WTC11 (cell line): ENCODE results near the gene PRSS53. TPM values are rescaled to one million over a fixed set of nuclear protein-coding genes. Genes with fewer than 3 reads are reported as not detected.
A peak's percentile ranks its signal among the peaks of the same experiment; 100 is the strongest.

Experiments used
- ATAC-seq: fragments of 200-7000 bp; cut with Tn5 transposase; 2 replicates; pipeline ENCODE4 v1.10.0; 2021; ENCODE audit warnings: mild to moderate bottlenecking, moderate library complexity
- CTCF ChIA-PET: fragments of 300-600 bp; sonication (Branson Sonifier 250); formaldehyde crosslinking; loops from one replicate; lab custom pipeline; 2021; ENCODE audit warnings: antibody characterized with exemption; lab: Charles Lee
- POLR2A ChIA-PET: fragments of 350-600 bp; sonication (Branson Sonifier 250); formaldehyde crosslinking; loops from one replicate; lab custom pipeline; 2021; ENCODE audit warnings: antibody characterized with exemption; lab: Charles Lee
- DNase-seq: peaks from one replicate; pipeline ENCODE4 v3.0.0; 2021; ENCODE audit warnings: low spot score
- H3K27ac Mint-ChIP-seq: 2 replicates; pipeline ENCODE4 v1.8.0; 2021; ENCODE audit warnings: mixed read lengths
- H3K27me3 Mint-ChIP-seq: 2 replicates; pipeline ENCODE4 v1.8.0; 2021; ENCODE audit warnings: low read depth, mild to moderate bottlenecking, moderate library complexity, mixed read lengths
- H3K36me3 Mint-ChIP-seq: 2 replicates; pipeline ENCODE4 v1.8.0; 2021; ENCODE audit warnings: mixed read lengths
- H3K4me1 Mint-ChIP-seq: 2 replicates; pipeline ENCODE4 v1.8.0; 2022; ENCODE audit warnings: mixed read lengths
- H3K4me3 Mint-ChIP-seq: 2 replicates; pipeline ENCODE4 v1.8.0; 2021; ENCODE audit warnings: mild to moderate bottlenecking, moderate library complexity, mixed read lengths
- H3K9me3 Mint-ChIP-seq: 2 replicates; pipeline ENCODE4 v1.8.0; 2021; ENCODE audit warnings: mixed read lengths
- CREB1 ChIP-seq: sonication (generic); formaldehyde crosslinking; IDR thresholded peaks from 2 replicates; pipeline ENCODE4 v1.8.0; 2023; ENCODE audit warnings: mild to moderate bottlenecking, missing genetic modification reagents
- CREM ChIP-seq: sonication (generic); formaldehyde crosslinking; IDR thresholded peaks from 2 replicates; pipeline ENCODE4 v1.8.1; 2022; ENCODE audit warnings: mild to moderate bottlenecking, missing genetic modification reagents, moderate library complexity
- ETV6 ChIP-seq: sonication (generic); formaldehyde crosslinking; IDR thresholded peaks from 2 replicates; pipeline ENCODE4 v1.8.1; 2022; ENCODE audit warnings: mild to moderate bottlenecking, missing genetic modification reagents
- FOXK1 ChIP-seq: sonication (generic); formaldehyde crosslinking; IDR thresholded peaks from 2 replicates; pipeline ENCODE4 v1.8.0; 2022; ENCODE audit warnings: mild to moderate bottlenecking, moderate library complexity, missing genetic modification reagents
- GABPB1 ChIP-seq: sonication (generic); formaldehyde crosslinking; IDR thresholded peaks from 2 replicates; pipeline ENCODE4 v1.8.1; 2023; ENCODE audit warnings: mild to moderate bottlenecking, missing genetic modification reagents
- MYBL2 ChIP-seq: sonication (generic); formaldehyde crosslinking; IDR thresholded peaks from 2 replicates; pipeline ENCODE4 v1.8.1; 2023; ENCODE audit warnings: mild to moderate bottlenecking, moderate library complexity, missing genetic modification reagents
- NFYB ChIP-seq: sonication (generic); formaldehyde crosslinking; conservative IDR thresholded peaks from 2 replicates; pipeline ENCODE4 v1.8.0; 2022; ENCODE audit warnings: low read depth, missing genetic modification reagents
- NR2C2 ChIP-seq: sonication (generic); formaldehyde crosslinking; IDR thresholded peaks from 2 replicates; pipeline ENCODE4 v1.8.0; 2022; ENCODE audit warnings: mild to moderate bottlenecking, missing genetic modification reagents
- RORB ChIP-seq: fragments of 250-450 bp; sonication (Bioruptor Pico); IDR thresholded peaks from 2 replicates; pipeline ENCODE4 v1.9.0; 2021; ENCODE audit warnings: mild to moderate bottlenecking
- SMAD4 ChIP-seq: sonication (generic); formaldehyde crosslinking; IDR thresholded peaks from 2 replicates; pipeline ENCODE4 v1.8.0; 2022; ENCODE audit warnings: mild to moderate bottlenecking, missing genetic modification reagents
- SP1 ChIP-seq: sonication (generic); formaldehyde crosslinking; conservative IDR thresholded peaks from 2 replicates; pipeline ENCODE4 v1.8.1; 2022; ENCODE audit warnings: missing genetic modification reagents
- ZNF121 ChIP-seq: sonication (generic); formaldehyde crosslinking; IDR thresholded peaks from 2 replicates; pipeline ENCODE4 v1.8.0; 2023; ENCODE audit warnings: missing genetic modification reagents
- ZNF232 ChIP-seq: sonication (generic); formaldehyde crosslinking; IDR thresholded peaks from 2 replicates; pipeline ENCODE4 v1.8.0; 2022; ENCODE audit warnings: mild to moderate bottlenecking, missing genetic modification reagents
- ZNF317 ChIP-seq: sonication (generic); formaldehyde crosslinking; IDR thresholded peaks from 2 replicates; pipeline ENCODE4 v1.8.1; 2023; ENCODE audit warnings: low read depth, mild to moderate bottlenecking, moderate library complexity, missing genetic modification reagents, borderline replicate concordance
- ZNF423 ChIP-seq: fragments of 250-450 bp; sonication (Bioruptor Pico); IDR thresholded peaks from 2 replicates; pipeline ENCODE4 v2.1.2; 2022; ENCODE audit warnings: mild to moderate bottlenecking, moderate library complexity
- total RNA-seq: library from RNA; stranded (reverse); gene quantifications from 3 replicates; pipeline ENCODE4 v1.2.3, GENCODE V29; 2021
- TF ChIP-seq, protein P1 (sequence below): sonication (generic); formaldehyde crosslinking; IDR thresholded peaks from 2 replicates; pipeline ENCODE4 v1.8.0; 2023; ENCODE audit warnings: missing genetic modification reagents, mild to moderate bottlenecking, borderline replicate concordance
- TF ChIP-seq, protein P2 (sequence below): sonication (generic); formaldehyde crosslinking; IDR thresholded peaks from 2 replicates; pipeline ENCODE4 v1.8.0; 2022; ENCODE audit warnings: mild to moderate bottlenecking, missing genetic modification reagents
- TF ChIP-seq, protein P3 (sequence below): sonication (generic); formaldehyde crosslinking; IDR thresholded peaks from 2 replicates; pipeline ENCODE4 v1.8.1; 2022; ENCODE audit warnings: mild to moderate bottlenecking, moderate library complexity, missing genetic modification reagents
- TF ChIP-seq, protein P4 (sequence below): sonication (generic); formaldehyde crosslinking; IDR thresholded peaks from 2 replicates; pipeline ENCODE4 v1.8.1; 2022; ENCODE audit warnings: low read depth, mild to moderate bottlenecking, moderate library complexity, missing genetic modification reagents, borderline replicate concordance
- TF ChIP-seq, protein P5 (sequence below): sonication (generic); formaldehyde crosslinking; IDR thresholded peaks from 2 replicates; pipeline ENCODE4 v1.8.1; 2023; ENCODE audit warnings: mild to moderate bottlenecking, moderate library complexity, missing genetic modification reagents

Gene PRSS53
- total RNA-seq, 1 experiment from 2014 or later = 4.9 TPM

DNA sequence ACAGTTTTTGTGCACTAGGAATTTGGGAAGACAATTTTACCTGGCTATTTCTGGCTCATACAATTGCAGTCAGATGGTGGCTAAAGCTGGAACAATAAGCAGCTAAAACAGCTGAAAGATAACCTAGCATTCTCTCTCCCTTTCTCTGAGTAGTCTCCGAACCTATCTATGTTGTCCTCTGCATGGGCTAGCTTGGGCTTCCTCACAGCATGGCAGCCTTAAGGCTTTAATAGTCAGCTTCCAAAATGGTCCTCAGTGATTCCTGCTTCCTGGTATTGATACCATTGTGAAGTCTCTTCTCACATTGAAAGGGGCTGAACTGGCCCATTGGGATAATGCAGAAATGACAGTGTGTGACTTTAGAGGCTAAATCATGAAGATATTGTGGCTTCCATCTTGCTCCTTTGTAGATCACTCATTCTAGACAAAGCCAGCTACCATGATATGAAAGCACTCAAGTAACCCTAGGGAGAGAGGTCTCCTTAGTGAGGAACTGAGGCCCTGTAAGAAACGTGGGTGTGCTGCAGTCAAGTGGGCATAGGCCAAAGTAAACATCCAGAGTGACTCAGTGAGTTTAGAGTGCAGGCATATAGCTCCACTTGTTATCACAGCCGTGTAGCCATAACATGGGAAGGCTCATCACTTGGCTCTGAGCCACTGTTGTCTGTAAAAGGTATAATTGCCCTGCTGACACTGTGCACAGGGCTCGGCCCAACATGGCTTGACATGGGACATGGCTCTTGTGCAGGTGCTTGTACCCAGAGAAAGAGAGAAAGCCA, 11.3 kb upstream of the PRSS53 start (continued):
- TF ChIP-seq, protein P1, sequence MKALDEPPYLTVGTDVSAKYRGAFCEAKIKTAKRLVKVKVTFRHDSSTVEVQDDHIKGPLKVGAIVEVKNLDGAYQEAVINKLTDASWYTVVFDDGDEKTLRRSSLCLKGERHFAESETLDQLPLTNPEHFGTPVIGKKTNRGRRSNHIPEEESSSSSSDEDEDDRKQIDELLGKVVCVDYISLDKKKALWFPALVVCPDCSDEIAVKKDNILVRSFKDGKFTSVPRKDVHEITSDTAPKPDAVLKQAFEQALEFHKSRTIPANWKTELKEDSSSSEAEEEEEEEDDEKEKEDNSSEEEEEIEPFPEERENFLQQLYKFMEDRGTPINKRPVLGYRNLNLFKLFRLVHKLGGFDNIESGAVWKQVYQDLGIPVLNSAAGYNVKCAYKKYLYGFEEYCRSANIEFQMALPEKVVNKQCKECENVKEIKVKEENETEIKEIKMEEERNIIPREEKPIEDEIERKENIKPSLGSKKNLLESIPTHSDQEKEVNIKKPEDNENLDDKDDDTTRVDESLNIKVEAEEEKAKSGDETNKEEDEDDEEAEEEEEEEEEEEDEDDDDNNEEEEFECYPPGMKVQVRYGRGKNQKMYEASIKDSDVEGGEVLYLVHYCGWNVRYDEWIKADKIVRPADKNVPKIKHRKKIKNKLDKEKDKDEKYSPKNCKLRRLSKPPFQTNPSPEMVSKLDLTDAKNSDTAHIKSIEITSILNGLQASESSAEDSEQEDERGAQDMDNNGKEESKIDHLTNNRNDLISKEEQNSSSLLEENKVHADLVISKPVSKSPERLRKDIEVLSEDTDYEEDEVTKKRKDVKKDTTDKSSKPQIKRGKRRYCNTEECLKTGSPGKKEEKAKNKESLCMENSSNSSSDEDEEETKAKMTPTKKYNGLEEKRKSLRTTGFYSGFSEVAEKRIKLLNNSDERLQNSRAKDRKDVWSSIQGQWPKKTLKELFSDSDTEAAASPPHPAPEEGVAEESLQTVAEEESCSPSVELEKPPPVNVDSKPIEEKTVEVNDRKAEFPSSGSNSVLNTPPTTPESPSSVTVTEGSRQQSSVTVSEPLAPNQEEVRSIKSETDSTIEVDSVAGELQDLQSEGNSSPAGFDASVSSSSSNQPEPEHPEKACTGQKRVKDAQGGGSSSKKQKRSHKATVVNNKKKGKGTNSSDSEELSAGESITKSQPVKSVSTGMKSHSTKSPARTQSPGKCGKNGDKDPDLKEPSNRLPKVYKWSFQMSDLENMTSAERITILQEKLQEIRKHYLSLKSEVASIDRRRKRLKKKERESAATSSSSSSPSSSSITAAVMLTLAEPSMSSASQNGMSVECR (CRISPR knock-in tag) = no peak

DNA sequence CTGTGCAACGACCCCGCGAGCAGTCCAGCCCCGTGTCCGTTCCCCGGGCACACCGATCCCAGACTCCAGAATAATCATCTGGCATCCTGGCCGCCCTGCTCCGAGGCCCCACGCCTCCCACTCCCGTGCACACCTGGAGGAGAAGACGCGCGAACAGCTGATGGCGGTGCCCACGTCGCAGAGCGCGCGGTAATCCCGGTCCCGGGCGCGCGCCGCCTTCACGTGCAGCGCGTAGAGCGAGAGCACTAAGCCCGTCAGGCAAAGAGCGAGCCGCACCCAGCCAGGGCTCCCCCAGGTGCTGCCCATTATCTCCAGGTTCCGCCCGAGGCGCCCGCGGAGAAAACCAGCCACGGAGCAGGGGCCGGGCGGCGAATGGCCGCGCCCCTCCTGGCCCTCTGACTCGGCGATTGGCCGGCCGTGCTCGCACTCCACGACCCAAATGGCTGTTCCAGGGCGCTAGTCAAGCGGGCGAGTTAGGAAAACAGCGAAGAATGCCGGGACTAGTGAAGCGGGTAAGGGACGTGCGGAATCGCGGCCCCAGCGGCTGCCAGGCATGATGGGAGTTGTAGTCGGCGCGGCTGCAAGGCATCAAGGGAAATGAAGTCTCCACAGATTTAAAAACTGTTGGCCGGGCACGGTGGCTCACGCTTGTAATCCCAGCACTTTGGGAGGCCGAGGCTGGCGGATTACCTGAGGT, 5.8 kb upstream of the PRSS53 start, which contains the start of gene VKORC1:
Gene VKORC1, minus strand, starts transcription at position 374 of the 697 bp plus-strand sequence. Its CDS starts 68 bp downstream, at position 306.
- ChIA-PET POLR2A (interaction anchor here (0.8 kb wide), 1 partner anchor 21 kb away, joined by 3 read pairs; the partner anchor contains the start of genes ZNF646 and ZNF668), CTCF (interaction anchor here (0.6 to 3.2 kb wide), 6 partner anchors 13 to 147 kb away, joined by 3 to 24 read pairs (median 4); partner anchors contain the start of genes HSD3B7, ZNF646 and ZNF668)
- H3K36me3 Mint-ChIP-seq = peaks cover 12% of the 10 kb centered on the region
- peak within 1 kb of the TSS; percentile 84 for H3K27ac Mint-ChIP-seq
- H3K4me1 Mint-ChIP-seq = peaks cover 14% of the 10 kb centered on the region
- DNase-seq (peak; percentile 95), ATAC-seq (peak; percentile 94)
- peak within 1 kb of the TSS; percentile 87 for H3K4me3 Mint-ChIP-seq
- H3K27me3 Mint-ChIP-seq = peaks cover 2% of the 10 kb centered on the region; the same call in 1 of the 2 replicates
- 0 out of 2 replicates have a peak, but pooled peaks cover 4% of the 10 kb centered on the region for H3K9me3 Mint-ChIP-seq
- peak; percentile 71 for TF ChIP-seq GABPB1 (CRISPR knock-in tag)
- TF ChIP-seq, protein P1 (CRISPR knock-in tag) = peak; percentile 45; the same call in 1 of the 2 replicates
- TF ChIP-seq SMAD4 (CRISPR knock-in tag) = no peak; the same call in 1 of the 2 replicates
- peak; percentile 58; the same call in 1 of the 2 replicates for TF ChIP-seq NFYB (CRISPR knock-in tag)
- TF ChIP-seq ZNF317 (CRISPR knock-in tag) = 0 out of 2 replicates have a peak, but pooled peaks have one; percentile 5
- no peak; the same call in 1 of the 2 replicates for TF ChIP-seq ZNF121 (CRISPR knock-in tag)
- peak; percentile 48; the same call in 1 of the 2 replicates for TF ChIP-seq FOXK1 (CRISPR knock-in tag)
- TF ChIP-seq, protein P2, sequence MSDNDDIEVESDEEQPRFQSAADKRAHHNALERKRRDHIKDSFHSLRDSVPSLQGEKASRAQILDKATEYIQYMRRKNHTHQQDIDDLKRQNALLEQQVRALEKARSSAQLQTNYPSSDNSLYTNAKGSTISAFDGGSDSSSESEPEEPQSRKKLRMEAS (CRISPR knock-in tag) = peak; percentile 74
- peak; percentile 57; the same call in 1 of the 2 replicates for TF ChIP-seq CREM (CRISPR knock-in tag)
- peak; percentile 40; the same call in 1 of the 2 replicates for TF ChIP-seq ZNF232 (CRISPR knock-in tag)
- TF ChIP-seq, protein P3, sequence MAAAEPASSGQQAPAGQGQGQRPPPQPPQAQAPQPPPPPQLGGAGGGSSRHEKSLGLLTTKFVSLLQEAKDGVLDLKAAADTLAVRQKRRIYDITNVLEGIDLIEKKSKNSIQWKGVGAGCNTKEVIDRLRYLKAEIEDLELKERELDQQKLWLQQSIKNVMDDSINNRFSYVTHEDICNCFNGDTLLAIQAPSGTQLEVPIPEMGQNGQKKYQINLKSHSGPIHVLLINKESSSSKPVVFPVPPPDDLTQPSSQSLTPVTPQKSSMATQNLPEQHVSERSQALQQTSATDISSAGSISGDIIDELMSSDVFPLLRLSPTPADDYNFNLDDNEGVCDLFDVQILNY (CRISPR knock-in tag) = peak; percentile 46; the same call in 1 of the 2 replicates
- TF ChIP-seq, protein P4, sequence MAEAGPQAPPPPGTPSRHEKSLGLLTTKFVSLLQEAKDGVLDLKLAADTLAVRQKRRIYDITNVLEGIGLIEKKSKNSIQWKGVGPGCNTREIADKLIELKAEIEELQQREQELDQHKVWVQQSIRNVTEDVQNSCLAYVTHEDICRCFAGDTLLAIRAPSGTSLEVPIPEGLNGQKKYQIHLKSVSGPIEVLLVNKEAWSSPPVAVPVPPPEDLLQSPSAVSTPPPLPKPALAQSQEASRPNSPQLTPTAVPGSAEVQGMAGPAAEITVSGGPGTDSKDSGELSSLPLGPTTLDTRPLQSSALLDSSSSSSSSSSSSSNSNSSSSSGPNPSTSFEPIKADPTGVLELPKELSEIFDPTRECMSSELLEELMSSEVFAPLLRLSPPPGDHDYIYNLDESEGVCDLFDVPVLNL (CRISPR knock-in tag) = 0 out of 2 replicates have a peak, but pooled peaks have one; percentile 26
- no peak; the same call in 1 of the 2 replicates for TF ChIP-seq ZNF423 (CRISPR knock-in tag)
- peak; percentile 40; the same call in 1 of the 2 replicates for TF ChIP-seq SP1
- TF ChIP-seq RORB (CRISPR knock-in tag) = no peak
- TF ChIP-seq, protein P5, sequence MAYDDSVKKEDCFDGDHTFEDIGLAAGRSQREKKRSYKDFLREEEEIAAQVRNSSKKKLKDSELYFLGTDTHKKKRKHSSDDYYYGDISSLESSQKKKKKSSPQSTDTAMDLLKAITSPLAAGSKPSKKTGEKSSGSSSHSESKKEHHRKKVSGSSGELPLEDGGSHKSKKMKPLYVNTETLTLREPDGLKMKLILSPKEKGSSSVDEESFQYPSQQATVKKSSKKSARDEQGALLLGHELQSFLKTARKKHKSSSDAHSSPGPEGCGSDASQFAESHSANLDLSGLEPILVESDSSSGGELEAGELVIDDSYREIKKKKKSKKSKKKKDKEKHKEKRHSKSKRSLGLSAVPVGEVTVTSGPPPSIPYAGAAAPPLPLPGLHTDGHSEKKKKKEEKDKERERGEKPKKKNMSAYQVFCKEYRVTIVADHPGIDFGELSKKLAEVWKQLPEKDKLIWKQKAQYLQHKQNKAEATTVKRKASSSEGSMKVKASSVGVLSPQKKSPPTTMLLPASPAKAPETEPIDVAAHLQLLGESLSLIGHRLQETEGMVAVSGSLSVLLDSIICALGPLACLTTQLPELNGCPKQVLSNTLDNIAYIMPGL = 0 out of 2 replicates have a peak, but pooled peaks have one; percentile 58
- peak; percentile 59; the same call in 1 of the 2 replicates for TF ChIP-seq CREB1 (CRISPR knock-in tag)
- TF ChIP-seq ETV6 (CRISPR knock-in tag) = 0 out of 2 replicates have a peak, but pooled peaks have one; percentile 29
- TF ChIP-seq NR2C2 = no peak
- peak; percentile 53; the same call in 1 of the 2 replicates for TF ChIP-seq MYBL2
